WTC11 (cell line): ENCODE measurements around the gene KLLN. TPM values are rescaled to one million over a fixed set of nuclear protein-coding genes. Genes with fewer than 3 reads are reported as not detected.

Experiments used
- ATAC-seq: fragments of 200-7000 bp; cut with Tn5 transposase; 2 replicates; pipeline ENCODE4 v1.10.0; 2021; ENCODE audit warnings: mild to moderate bottlenecking, moderate library complexity
- CTCF ChIA-PET: fragments of 300-600 bp; sonication (Branson Sonifier 250); formaldehyde crosslinking; loops from one replicate; lab custom pipeline; 2021; ENCODE audit warnings: antibody characterized with exemption; lab: Charles Lee
- POLR2A ChIA-PET: fragments of 350-600 bp; sonication (Branson Sonifier 250); formaldehyde crosslinking; loops from one replicate; lab custom pipeline; 2021; ENCODE audit warnings: antibody characterized with exemption; lab: Charles Lee
- DNase-seq: peaks from one replicate; pipeline ENCODE4 v3.0.0; 2021; ENCODE audit warnings: low spot score
- H3K27ac Mint-ChIP-seq: 2 replicates; pipeline ENCODE4 v1.8.0; 2021; ENCODE audit warnings: mixed read lengths
- H3K27me3 Mint-ChIP-seq: 2 replicates; pipeline ENCODE4 v1.8.0; 2021; ENCODE audit warnings: low read depth, mild to moderate bottlenecking, moderate library complexity, mixed read lengths
- H3K36me3 Mint-ChIP-seq: 2 replicates; pipeline ENCODE4 v1.8.0; 2021; ENCODE audit warnings: mixed read lengths
- H3K4me1 Mint-ChIP-seq: 2 replicates; pipeline ENCODE4 v1.8.0; 2022; ENCODE audit warnings: mixed read lengths
- H3K4me3 Mint-ChIP-seq: 2 replicates; pipeline ENCODE4 v1.8.0; 2021; ENCODE audit warnings: mild to moderate bottlenecking, moderate library complexity, mixed read lengths
- H3K9me3 Mint-ChIP-seq: 2 replicates; pipeline ENCODE4 v1.8.0; 2021; ENCODE audit warnings: mixed read lengths
- ARID4B ChIP-seq: sonication (generic); formaldehyde crosslinking; IDR thresholded peaks from 2 replicates; pipeline ENCODE4 v1.8.0; 2023; ENCODE audit warnings: missing genetic modification reagents, mild to moderate bottlenecking, borderline replicate concordance
- ATF2 ChIP-seq: sonication (generic); formaldehyde crosslinking; IDR thresholded peaks from 2 replicates; pipeline ENCODE4 v1.8.1; 2022; ENCODE audit warnings: low read depth, missing genetic modification reagents, borderline replicate concordance
- ATF3 ChIP-seq: sonication (generic); formaldehyde crosslinking; conservative IDR thresholded peaks from 2 replicates; pipeline ENCODE4 v1.8.1; 2022; ENCODE audit warnings: mild to moderate bottlenecking, missing genetic modification reagents
- ATF6 ChIP-seq: sonication (generic); formaldehyde crosslinking; IDR thresholded peaks from 2 replicates; pipeline ENCODE4 v1.8.1; 2023; ENCODE audit warnings: mild to moderate bottlenecking, missing genetic modification reagents
- HMGXB4 ChIP-seq: sonication (generic); formaldehyde crosslinking; IDR thresholded peaks from 2 replicates; pipeline ENCODE4 v1.8.1; 2023; ENCODE audit warnings: mild to moderate bottlenecking, moderate library complexity, missing genetic modification reagents
- KAT7 ChIP-seq: sonication (generic); formaldehyde crosslinking; IDR thresholded peaks from 2 replicates; pipeline ENCODE4 v1.8.1; 2023; ENCODE audit warnings: missing genetic modification reagents, mild to moderate bottlenecking, borderline replicate concordance
- OVOL2 ChIP-seq: fragments of 250-450 bp; sonication (Bioruptor Pico); IDR thresholded peaks from 2 replicates; pipeline ENCODE4 v1.9.0; 2021; ENCODE audit warnings: mild to moderate bottlenecking, borderline replicate concordance
- PRDM15 ChIP-seq: sonication (generic); formaldehyde crosslinking; IDR thresholded peaks from 2 replicates; pipeline ENCODE4 v1.8.0; 2022; ENCODE audit warnings: missing genetic modification reagents
- TP53 ChIP-seq: sonication (generic); formaldehyde crosslinking; IDR thresholded peaks from 2 replicates; pipeline ENCODE4 v1.8.1; 2023; ENCODE audit warnings: mild to moderate bottlenecking, missing genetic modification reagents
- ZMAT4 ChIP-seq: fragments of 250-450 bp; sonication (Bioruptor Pico); IDR thresholded peaks from 2 replicates; pipeline ENCODE4 v1.9.0; 2021; ENCODE audit warnings: mild to moderate bottlenecking
- ZNF138 ChIP-seq: sonication (generic); formaldehyde crosslinking; conservative IDR thresholded peaks from 2 replicates; pipeline ENCODE4 v1.8.1; 2022; ENCODE audit warnings: mild to moderate bottlenecking, moderate library complexity, missing genetic modification reagents
- ZNF281 ChIP-seq: sonication (generic); formaldehyde crosslinking; IDR thresholded peaks from 2 replicates; pipeline ENCODE4 v1.8.0; 2023; ENCODE audit warnings: mild to moderate bottlenecking, missing genetic modification reagents
- ZNF512 ChIP-seq: sonication (generic); formaldehyde crosslinking; IDR thresholded peaks from 2 replicates; pipeline ENCODE4 v1.8.1; 2022; ENCODE audit warnings: missing genetic modification reagents, borderline replicate concordance
- ZSCAN18 ChIP-seq: fragments of 250-450 bp; sonication (Bioruptor Pico); IDR thresholded peaks from 2 replicates; pipeline ENCODE4 v2.1.2; 2022; ENCODE audit warnings: mild to moderate bottlenecking, moderate library complexity
- total RNA-seq: library from RNA; stranded (reverse); gene quantifications from 3 replicates; pipeline ENCODE4 v1.2.3, GENCODE V29; 2021

The KLLN gene
- total RNA-seq, 1 experiment from 2014 or later = 0.52 TPM

GRCh38 chr10:87845624-87845998 lies 17.7 kb downstream of the KLLN start:
- no peaks in the 10 kb centered on the region; the same call in 1 of the 2 replicates for H3K27me3 Mint-ChIP-seq
- DNase-seq = no peak
- no peak overlapping the region for H3K27ac Mint-ChIP-seq
- H3K9me3 Mint-ChIP-seq = 0 out of 2 replicates have a peak, but pooled peaks cover 3% of the 10 kb centered on the region
- peaks cover 16% of the 10 kb centered on the region for H3K4me1 Mint-ChIP-seq
- ChIA-PET CTCF (interaction anchor here (0.6 to 1.5 kb wide), 2 partner anchors 73 to 269 kb away, joined by 5 read pairs; no protein-coding TSS in a partner anchor), POLR2A (no interaction called here)
- no peaks in the 10 kb centered on the region for H3K36me3 Mint-ChIP-seq
- ATAC-seq = no peak
- H3K4me3 Mint-ChIP-seq = no peak overlapping the region
- TF ChIP-seq ATF3 (CRISPR knock-in tag) (no peak), ZNF281 (CRISPR knock-in tag) (no peak), KAT7 (CRISPR knock-in tag) (no peak), ZNF512 (CRISPR knock-in tag) (no peak), ZNF138 (CRISPR knock-in tag) (no peak), OVOL2 (CRISPR knock-in tag) (no peak), HMGXB4 (CRISPR knock-in tag) (no peak), ATF6 (CRISPR knock-in tag) (no peak), ATF2 (CRISPR knock-in tag) (no peak), TP53 (no peak), ARID4B (CRISPR knock-in tag) (no peak), PRDM15 (no peak), ZSCAN18 (CRISPR knock-in tag) (no peak), ZMAT4 (CRISPR knock-in tag) (no peak)
